ENCODE measurements around the gene ADAM12.

DNA sequence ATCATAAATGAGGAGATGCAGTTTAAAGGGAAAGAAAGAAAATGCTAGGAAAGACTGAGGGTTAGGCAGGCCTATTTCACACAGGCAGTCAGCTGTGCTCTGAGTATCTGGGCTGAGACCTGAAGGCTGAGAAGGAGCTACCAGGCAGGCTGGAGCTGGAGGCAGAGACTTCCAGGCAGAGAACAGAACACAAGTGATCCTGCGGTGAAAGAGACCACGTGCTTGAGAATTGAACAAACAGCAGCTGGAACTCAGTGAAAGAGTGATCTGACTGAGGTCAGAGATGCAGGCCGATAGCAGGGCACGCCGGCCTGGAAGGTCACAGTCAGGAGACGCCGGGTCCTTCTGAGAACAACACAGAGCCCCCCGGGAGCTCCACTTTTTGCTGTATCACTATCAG lies 147.8 kb downstream of the ADAM12 start:
- TF ChIP-seq, protein P1, sequence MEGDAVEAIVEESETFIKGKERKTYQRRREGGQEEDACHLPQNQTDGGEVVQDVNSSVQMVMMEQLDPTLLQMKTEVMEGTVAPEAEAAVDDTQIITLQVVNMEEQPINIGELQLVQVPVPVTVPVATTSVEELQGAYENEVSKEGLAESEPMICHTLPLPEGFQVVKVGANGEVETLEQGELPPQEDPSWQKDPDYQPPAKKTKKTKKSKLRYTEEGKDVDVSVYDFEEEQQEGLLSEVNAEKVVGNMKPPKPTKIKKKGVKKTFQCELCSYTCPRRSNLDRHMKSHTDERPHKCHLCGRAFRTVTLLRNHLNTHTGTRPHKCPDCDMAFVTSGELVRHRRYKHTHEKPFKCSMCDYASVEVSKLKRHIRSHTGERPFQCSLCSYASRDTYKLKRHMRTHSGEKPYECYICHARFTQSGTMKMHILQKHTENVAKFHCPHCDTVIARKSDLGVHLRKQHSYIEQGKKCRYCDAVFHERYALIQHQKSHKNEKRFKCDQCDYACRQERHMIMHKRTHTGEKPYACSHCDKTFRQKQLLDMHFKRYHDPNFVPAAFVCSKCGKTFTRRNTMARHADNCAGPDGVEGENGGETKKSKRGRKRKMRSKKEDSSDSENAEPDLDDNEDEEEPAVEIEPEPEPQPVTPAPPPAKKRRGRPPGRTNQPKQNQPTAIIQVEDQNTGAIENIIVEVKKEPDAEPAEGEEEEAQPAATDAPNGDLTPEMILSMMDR (IDR thresholded peaks at IDR 0.05; ENCODE audit: low read length), result no peak
- TF ChIP-seq EZH2 (optimal IDR thresholded peaks at IDR 0.05; ENCODE audit: low read depth, low read length), result no peak
